KMS-11 (cell line): ENCODE results near the gene TADA1.

Experiments
- H2AFZ ChIP-seq: fragments of 200-600 bp; sonication (generic); 2 replicates; pipeline ENCODE4 v1.6.1; 2016; ENCODE audit warnings: antibody characterized with exemption, mixed run types, low read depth
- H3K27ac ChIP-seq: fragments of 200-600 bp; sonication (generic); 2 replicates; pipeline ENCODE4 v1.6.1; 2016; ENCODE audit warnings: mild to moderate bottlenecking, mixed run types
- H3K27me3 ChIP-seq: fragments of 200-600 bp; sonication (generic); 2 replicates; pipeline ENCODE4 v1.6.1; 2017; ENCODE audit warnings: mild to moderate bottlenecking, low read depth, mixed run types, moderate library complexity; ENCODE audit not compliant: insufficient read depth
- H3K36me3 ChIP-seq: fragments of 200-600 bp; sonication (generic); 2 replicates; pipeline ENCODE4 v1.6.1; 2017; ENCODE audit warnings: mild to moderate bottlenecking, mixed run types; ENCODE audit not compliant: insufficient read depth
- H3K4me1 ChIP-seq: fragments of 200-600 bp; sonication (generic); 2 replicates; pipeline ENCODE4 v1.6.1; 2016; ENCODE audit warnings: mild to moderate bottlenecking, low read depth, mixed run types; ENCODE audit not compliant: poor library complexity, severe bottlenecking
- H3K4me2 ChIP-seq: fragments of 200-600 bp; sonication (generic); 2 replicates; pipeline ENCODE4 v1.7.0; 2016; ENCODE audit warnings: mild to moderate bottlenecking, mixed run types
- H3K4me3 ChIP-seq: fragments of 200-600 bp; sonication (generic); IDR thresholded peaks from 2 replicates; pipeline ENCODE4 v1.6.1; 2017; ENCODE audit warnings: low read depth, low read length, mixed read lengths; ENCODE audit not compliant: insufficient read depth
- H3K79me2 ChIP-seq: fragments of 200-600 bp; sonication (generic); 2 replicates; pipeline ENCODE4 v1.6.1; 2016; ENCODE audit warnings: low read depth, mixed run types; ENCODE audit not compliant: insufficient read depth
- H3K9ac ChIP-seq: fragments of 200-600 bp; sonication (generic); 2 replicates; pipeline ENCODE4 v1.6.1; 2016; ENCODE audit warnings: mild to moderate bottlenecking, mixed run types
- H4K20me1 ChIP-seq: fragments of 200-600 bp; sonication (generic); 2 replicates; pipeline ENCODE4 v1.6.1; 2016; ENCODE audit warnings: mild to moderate bottlenecking, mixed run types; ENCODE audit not compliant: insufficient read depth
- TF ChIP-seq, protein P1 (sequence below): fragments of 200-600 bp; sonication (generic); conservative IDR thresholded peaks from 2 replicates; pipeline ENCODE4 v1.6.1; 2017; ENCODE audit warnings: low read depth, mild to moderate bottlenecking, antibody characterized with exemption, low read length, moderate library complexity, mixed read lengths

TADA1 gene

DNA sequence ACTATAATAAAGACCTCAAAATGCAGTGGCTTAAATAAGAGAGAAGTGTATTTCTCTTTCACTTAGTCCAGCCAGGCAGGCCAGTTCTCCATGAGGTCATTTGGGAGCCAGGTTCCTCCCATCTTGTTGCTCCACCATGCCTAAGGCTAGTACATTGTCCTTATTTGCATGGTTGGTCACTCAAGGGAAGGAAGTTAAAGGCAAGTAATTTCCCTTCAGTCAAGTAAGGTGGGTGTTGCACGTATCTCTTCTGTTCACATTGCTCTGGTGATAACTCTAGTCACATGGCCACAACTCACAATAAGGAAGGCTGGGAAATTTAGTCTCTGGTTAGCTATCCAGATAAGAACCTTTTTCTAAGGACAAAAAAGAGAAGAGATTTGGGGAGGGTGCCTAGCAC is 27.2 kb upstream of the TADA1 start:
- Histone ChIP-seq H3K4me1 (peaks cover 23% of the 10 kb centered on the region), H3K27me3 (no peaks in the 10 kb centered on the region), H3K27ac (no peak overlapping the region), H3K36me3 (no peaks in the 10 kb centered on the region), H3K79me2 (no peaks in the 10 kb centered on the region), H3K9ac (no peak overlapping the region), H4K20me1 (no peaks in the 10 kb centered on the region), H3K4me2 (no peak overlapping the region), H2AFZ (no peak overlapping the region), H3K4me3 (no peak overlapping the region)
- TF ChIP-seq, protein P1, sequence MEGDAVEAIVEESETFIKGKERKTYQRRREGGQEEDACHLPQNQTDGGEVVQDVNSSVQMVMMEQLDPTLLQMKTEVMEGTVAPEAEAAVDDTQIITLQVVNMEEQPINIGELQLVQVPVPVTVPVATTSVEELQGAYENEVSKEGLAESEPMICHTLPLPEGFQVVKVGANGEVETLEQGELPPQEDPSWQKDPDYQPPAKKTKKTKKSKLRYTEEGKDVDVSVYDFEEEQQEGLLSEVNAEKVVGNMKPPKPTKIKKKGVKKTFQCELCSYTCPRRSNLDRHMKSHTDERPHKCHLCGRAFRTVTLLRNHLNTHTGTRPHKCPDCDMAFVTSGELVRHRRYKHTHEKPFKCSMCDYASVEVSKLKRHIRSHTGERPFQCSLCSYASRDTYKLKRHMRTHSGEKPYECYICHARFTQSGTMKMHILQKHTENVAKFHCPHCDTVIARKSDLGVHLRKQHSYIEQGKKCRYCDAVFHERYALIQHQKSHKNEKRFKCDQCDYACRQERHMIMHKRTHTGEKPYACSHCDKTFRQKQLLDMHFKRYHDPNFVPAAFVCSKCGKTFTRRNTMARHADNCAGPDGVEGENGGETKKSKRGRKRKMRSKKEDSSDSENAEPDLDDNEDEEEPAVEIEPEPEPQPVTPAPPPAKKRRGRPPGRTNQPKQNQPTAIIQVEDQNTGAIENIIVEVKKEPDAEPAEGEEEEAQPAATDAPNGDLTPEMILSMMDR: no peak

DNA sequence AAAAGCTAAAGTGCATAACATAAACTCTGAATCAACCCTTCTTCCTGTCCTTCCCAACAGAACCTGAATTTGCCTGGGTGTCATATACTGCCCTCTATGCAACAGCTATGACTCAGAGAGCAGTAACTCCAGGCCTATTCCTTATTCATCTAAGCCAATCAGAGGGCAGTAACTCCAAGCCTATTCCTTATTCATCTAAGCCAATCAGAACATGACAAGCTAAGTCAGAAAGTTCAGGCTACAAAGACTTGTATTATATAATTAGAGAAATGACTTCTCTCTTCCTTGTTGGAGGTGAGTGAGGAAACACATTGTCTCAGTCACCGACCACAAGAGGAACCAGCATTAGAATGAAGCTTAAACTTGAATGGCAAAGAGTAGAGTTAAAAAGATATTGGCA is 26.2 kb upstream of the TADA1 start:
- H3K27ac ChIP-seq: no peak overlapping the region
- no peak overlapping the region for H3K4me2 ChIP-seq
- no peak overlapping the region for H2AFZ ChIP-seq

DNA sequence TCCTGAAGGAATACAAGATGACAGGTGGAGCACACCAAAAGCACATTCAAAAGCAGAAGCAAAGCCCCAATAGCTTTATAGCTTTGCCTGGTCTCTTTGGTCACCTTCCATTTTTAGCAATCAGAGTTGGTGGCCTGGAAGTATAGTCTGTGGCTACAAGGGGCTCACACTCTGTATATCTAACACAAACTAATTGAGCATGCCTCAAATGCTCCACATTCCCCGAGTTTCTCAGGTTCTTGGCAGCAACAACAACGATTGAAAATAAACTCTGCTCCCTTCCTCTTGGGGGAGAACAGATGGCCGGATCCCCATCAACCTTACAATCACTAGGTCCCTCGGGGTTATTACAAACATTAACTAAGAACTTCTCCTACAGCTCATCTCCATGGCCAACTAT is 24.9 kb upstream of the TADA1 start:
- Histone ChIP-seq H2AFZ (no peak overlapping the region), H3K27ac (no peak overlapping the region), H4K20me1 (no peaks in the 10 kb centered on the region), H3K36me3 (no peaks in the 10 kb centered on the region), H3K4me3 (no peak overlapping the region), H3K79me2 (no peaks in the 10 kb centered on the region), H3K27me3 (no peaks in the 10 kb centered on the region), H3K4me1 (peaks cover 12% of the 10 kb centered on the region), H3K9ac (no peak overlapping the region), H3K4me2 (no peak overlapping the region)
- TF ChIP-seq, protein P1: no peak

More for the DNA sequence above, 26.2 kb upstream of the TADA1 start:
- Histone ChIP-seq H3K9ac (no peak overlapping the region), H3K36me3 (no peaks in the 10 kb centered on the region), H4K20me1 (no peaks in the 10 kb centered on the region), H3K27me3 (no peaks in the 10 kb centered on the region), H3K4me1 (peaks cover 23% of the 10 kb centered on the region), H3K79me2 (no peaks in the 10 kb centered on the region), H3K4me3 (no peak overlapping the region)
- TF ChIP-seq, protein P1: no peak

DNA sequence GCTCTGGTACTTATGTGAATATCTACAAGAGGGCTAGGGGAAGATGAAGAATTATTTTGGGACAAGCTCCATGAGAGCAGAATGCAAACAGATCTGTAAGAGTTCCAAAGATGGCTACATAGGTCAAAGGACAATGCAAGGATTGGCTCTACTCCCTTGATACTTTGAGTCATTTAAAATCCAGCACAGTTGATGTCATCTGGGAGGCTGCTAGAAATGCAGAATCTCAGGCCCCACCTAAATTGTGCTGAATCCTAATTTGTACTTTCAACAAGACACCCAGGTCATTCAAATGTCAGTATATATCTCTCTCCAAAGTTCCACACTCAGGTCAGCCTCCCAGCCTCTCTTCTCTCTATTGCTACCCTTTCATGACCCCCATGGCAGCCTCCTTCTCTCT is 23.7 kb upstream of the TADA1 start:
- Histone ChIP-seq H3K4me2 (no peak overlapping the region), H3K27ac (no peak overlapping the region), H3K4me3 (no peak overlapping the region), H2AFZ (no peak overlapping the region), H3K36me3 (no peaks in the 10 kb centered on the region), H3K79me2 (no peaks in the 10 kb centered on the region), H3K27me3 (no peaks in the 10 kb centered on the region), H3K9ac (no peak overlapping the region), H3K4me1 (no peaks in the 10 kb centered on the region), H4K20me1 (no peaks in the 10 kb centered on the region)
- TF ChIP-seq, protein P1: no peak
